Measurements from ENCODE around the gene MARK4.

- TF ChIP-seq POLR2A (IDR thresholded peaks at IDR 0.05; ENCODE audit: low read length) (no peak), GATA1 (IDR thresholded peaks at IDR 0.05; ENCODE audit: low read depth, low read length) (no peak)
Observed at GRCh38 chr19:45340899-45341453, 89.9 kb downstream of the MARK4 start.

Data from erythroblast (primary cell).